ENCODE results near the gene TDRD7.

- TF ChIP-seq POLR2A (IDR thresholded peaks at IDR 0.05; ENCODE audit: low read depth, low read length) (no peak), POLR2AphosphoS5 (IDR thresholded peaks at IDR 0.05; ENCODE audit: low read depth, low read length) (no peak)
Observed at GRCh38 chr9:97505845-97506244, 93.9 kb downstream of the TDRD7 start.
